GM12872 (cell line): ENCODE results near the gene GET4.

Experiments used
- CTCF ChIP-seq: IDR thresholded peaks from 3 replicates; pipeline ENCODE4 v1.5.1; 2011; ENCODE audit warnings: low read depth, mild to moderate bottlenecking, low read length, moderate library complexity; ENCODE audit not compliant: insufficient read depth

Gene GET4

GRCh38 chr7:901388-902154, 25.2 kb downstream of the GET4 start:
- TF ChIP-seq CTCF: no peak

- TF ChIP-seq CTCF: no peak
These were observed 26.6 kb downstream of the GET4 start for GRCh38 chr7:902996-903395.

GRCh38 chr7:903921-904755, 27.8 kb downstream of the GET4 start:
- no peak for TF ChIP-seq CTCF

- TF ChIP-seq CTCF: no peak
These were observed 28.5 kb downstream of the GET4 start for GRCh38 chr7:904847-905246.

- TF ChIP-seq CTCF: no peak
These were observed 30.4 kb downstream of the GET4 start for GRCh38 chr7:906776-907157.

- no peak for TF ChIP-seq CTCF
These were observed 31.0 kb downstream of the GET4 start for GRCh38 chr7:907158-907980.

GRCh38 chr7:908159-908581, 31.8 kb downstream of the GET4 start:
- no peak for TF ChIP-seq CTCF
